ENCODE measurements around the gene C6orf163.

- TF ChIP-seq CTCF (conservative IDR thresholded peaks at IDR 0.05; ENCODE audit: low read depth in 2 of 2) (no peak), POLR2AphosphoS5 (IDR thresholded peaks at IDR 0.05; ENCODE audit: low read depth) (no peak), STAT1 (IDR thresholded peaks at IDR 0.05; ENCODE audit: unreplicated experiment) (no peak), EZH2 (IDR thresholded peaks at IDR 0.05; ENCODE audit: low read depth, unreplicated experiment) (no peak), REST (IDR thresholded peaks at IDR 0.05; ENCODE audit: unreplicated experiment) (no peak), EZH2phosphoT487 (IDR thresholded peaks at IDR 0.05; ENCODE audit: unreplicated experiment) (no peak), CREB1 (CRISPR knock-in tag; IDR thresholded peaks at IDR 0.05; ENCODE audit: low read depth) (no peak), JUNB (IDR thresholded peaks at IDR 0.05; ENCODE audit: unreplicated experiment) (no peak), ZNF331 (CRISPR knock-in tag; IDR thresholded peaks at IDR 0.05; ENCODE audit: low read depth) (no peak), ZNF114 (CRISPR knock-in tag; IDR thresholded peaks at IDR 0.05) (no peak)
These were observed at the start of gene C6orf163 for GRCh38 chr6:87344731-87345130.

Measured in GM23338 (cell line).